ENCODE results near the gene CRABP2. TPM values are rescaled to one million over a fixed set of nuclear protein-coding genes. Genes with fewer than 3 reads are reported as not detected.

Gene CRABP2
- total and polyA plus RNA-seq, 2 donors (not counting 1 experiment from before 2014, with no cell fraction given) = 0.89 to 1.2 TPM

- ChIA-PET CTCF (interaction anchor here (1.2 to 1.3 kb wide), 2 partner anchors 15 to 20 kb away, joined by 3 to 4 read pairs; no protein-coding TSS in a partner anchor), POLR2A (interaction anchor here (0.6 kb wide), 1 partner anchor 169 kb away, joined by 4 read pairs; the partner anchor contains the start of gene MEF2D)
- H3K4me1 ChIP-seq (ENCODE audit: control insufficient read depth in 2 of 2, insufficient read depth in 2 of 2, low read length in 2 of 2) = peaks cover 10 to 13% of the 10 kb centered on the region in 2 donors
- Mint-ChIP-seq H3K27me3 (peaks cover 22% of the 10 kb centered on the region), H3K4me1 (peaks cover 19% of the 10 kb centered on the region), H3K27ac (no peak overlapping the region), H3K4me3 (no peak overlapping the region), H3K9me3 (ENCODE audit: insufficient read depth) (no peaks in the 10 kb centered on the region)
- H3K4me2 ChIP-seq (replicated peaks; ENCODE audit: low read depth, low read length, poor library complexity, severe bottlenecking) = no peak overlapping the region
- H2AFZ ChIP-seq (ENCODE audit: insufficient read depth, low read depth, low read length, poor library complexity, severe bottlenecking) = no peak overlapping the region
- DNase-seq (no peak), ATAC-seq (ENCODE audit: low read depth) (no peak)
- no peak overlapping the region for H3K27ac ChIP-seq (ENCODE audit: low read length in 2 of 2)
- TF ChIP-seq EZH2 (IDR thresholded peaks at IDR 0.05; ENCODE audit: borderline replicate concordance, insufficient read depth, low read depth, low read length, poor library complexity, severe bottlenecking) (no peak), CTCF (IDR thresholded peaks at IDR 0.05) (no peak)
- H3K9ac ChIP-seq (ENCODE audit: low read length) = no peak overlapping the region
- no peaks in the 10 kb centered on the region for H4K20me1 ChIP-seq (ENCODE audit: control insufficient read depth, insufficient read depth, low read length, poor library complexity, severe bottlenecking)
- no peaks in the 10 kb centered on the region for H3K79me2 ChIP-seq (ENCODE audit: control insufficient read depth, insufficient read depth, low read length)
- H3K4me3 ChIP-seq (ENCODE audit: control extremely low read depth in 1 of 5, extremely low read depth in 1 of 5, insufficient read depth in 1 of 5, low read depth in 2 of 5, low read length in 4 of 5) = no peak overlapping the region
- H3K9me3 ChIP-seq (ENCODE audit: control extremely low read depth in 1 of 3, control insufficient read depth in 2 of 3, insufficient read depth in 1 of 3, low read length in 2 of 3) = peaks cover 0 to 3% (median 0%) of the 10 kb centered on the region in 3 donors
- no peaks in the 10 kb centered on the region for H3K36me3 ChIP-seq (replicated peaks in 1 of 2; ENCODE audit: control extremely low read depth in 1 of 2, control insufficient read depth in 1 of 2, extremely low read depth in 1 of 2, insufficient read depth in 2 of 2, low read length in 1 of 2)
- intact Hi-C loops (cut with micrococcal nuclease) = no loop called here
- WGBS (ENCODE audit: insufficient coverage) = 80% methylated on average over 4 of the region's 5 CpGs
- peaks cover 0 to 21% (median 4%) of the 10 kb centered on the region in 4 experiments for H3K27me3 ChIP-seq (replicated peaks in 1 of 4; ENCODE audit: control extremely low read depth in 1 of 4, control insufficient read depth in 3 of 4, insufficient read depth in 4 of 4, low read length in 3 of 4)
These were observed 35.6 kb downstream of the CRABP2 start for GRCh38 chr1:156669794-156670193.

GRCh38 chr1:156668801-156669637, 36.4 kb downstream of the CRABP2 start:
- Mint-ChIP-seq H3K27me3 (peaks cover 22% of the 10 kb centered on the region), H3K4me3 (no peak overlapping the region), H3K27ac (no peak overlapping the region), H3K9me3 (ENCODE audit: insufficient read depth) (no peaks in the 10 kb centered on the region), H3K4me1 (peaks cover 27% of the 10 kb centered on the region)
- intact Hi-C loops (cut with micrococcal nuclease) = no loop called here
- WGBS (ENCODE audit: insufficient coverage) = 90% methylated on average over 16 of the region's 17 CpGs
- Histone ChIP-seq H4K20me1 (ENCODE audit: control insufficient read depth, insufficient read depth, low read length, poor library complexity, severe bottlenecking) (no peaks in the 10 kb centered on the region), H3K4me2 (replicated peaks; ENCODE audit: low read depth, low read length, poor library complexity, severe bottlenecking) (no peak overlapping the region), H3K79me2 (ENCODE audit: control insufficient read depth, insufficient read depth, low read length) (no peaks in the 10 kb centered on the region), H2AFZ (ENCODE audit: insufficient read depth, low read depth, low read length, poor library complexity, severe bottlenecking) (no peak overlapping the region), H3K4me3 (ENCODE audit: control extremely low read depth in 1 of 5, extremely low read depth in 1 of 5, insufficient read depth in 1 of 5, low read depth in 2 of 5, low read length in 4 of 5) (no peak overlapping the region), H3K9me3 (ENCODE audit: control extremely low read depth in 1 of 3, control insufficient read depth in 2 of 3, insufficient read depth in 1 of 3, low read length in 2 of 3) (peaks cover 0 to 3% (median 0%) of the 10 kb centered on the region in 3 donors), H3K27ac (ENCODE audit: low read length in 2 of 2) (no peak overlapping the region), H3K9ac (ENCODE audit: low read length) (no peak overlapping the region), H3K27me3 (replicated peaks in 1 of 4; ENCODE audit: control extremely low read depth in 1 of 4, control insufficient read depth in 3 of 4, insufficient read depth in 4 of 4, low read length in 3 of 4) (peaks cover 0 to 14% (median 3%) of the 10 kb centered on the region in 4 experiments), H3K4me1 (ENCODE audit: control insufficient read depth in 2 of 2, insufficient read depth in 2 of 2, low read length in 2 of 2) (peaks cover 18 to 21% of the 10 kb centered on the region in 2 donors), H3K36me3 (replicated peaks in 1 of 2; ENCODE audit: control extremely low read depth in 1 of 2, control insufficient read depth in 1 of 2, extremely low read depth in 1 of 2, insufficient read depth in 2 of 2, low read length in 1 of 2) (no peaks in the 10 kb centered on the region)
- TF ChIP-seq CTCF (IDR thresholded peaks at IDR 0.05) (no peak), EZH2 (IDR thresholded peaks at IDR 0.05; ENCODE audit: borderline replicate concordance, insufficient read depth, low read depth, low read length, poor library complexity, severe bottlenecking) (no peak)
- POLR2A ChIA-PET = no interaction called here
- CTCF ChIA-PET = interaction anchor here (1.2 to 1.5 kb wide), 2 partner anchors 10 to 15 kb away, joined by 3 to 7 read pairs; no protein-coding TSS in a partner anchor
- ATAC-seq (ENCODE audit: low read depth) (no peak), DNase-seq (no peak)
